Inferior parietal cortex (tissue), 1 donor: ENCODE data around the gene RNF215.

Experiments used
- DNase-seq: peaks from one replicate; pipeline ENCODE4 v3.0.0-alpha.2; 2016; ENCODE audit errors: extremely low spot score

RNF215 gene

DNA sequence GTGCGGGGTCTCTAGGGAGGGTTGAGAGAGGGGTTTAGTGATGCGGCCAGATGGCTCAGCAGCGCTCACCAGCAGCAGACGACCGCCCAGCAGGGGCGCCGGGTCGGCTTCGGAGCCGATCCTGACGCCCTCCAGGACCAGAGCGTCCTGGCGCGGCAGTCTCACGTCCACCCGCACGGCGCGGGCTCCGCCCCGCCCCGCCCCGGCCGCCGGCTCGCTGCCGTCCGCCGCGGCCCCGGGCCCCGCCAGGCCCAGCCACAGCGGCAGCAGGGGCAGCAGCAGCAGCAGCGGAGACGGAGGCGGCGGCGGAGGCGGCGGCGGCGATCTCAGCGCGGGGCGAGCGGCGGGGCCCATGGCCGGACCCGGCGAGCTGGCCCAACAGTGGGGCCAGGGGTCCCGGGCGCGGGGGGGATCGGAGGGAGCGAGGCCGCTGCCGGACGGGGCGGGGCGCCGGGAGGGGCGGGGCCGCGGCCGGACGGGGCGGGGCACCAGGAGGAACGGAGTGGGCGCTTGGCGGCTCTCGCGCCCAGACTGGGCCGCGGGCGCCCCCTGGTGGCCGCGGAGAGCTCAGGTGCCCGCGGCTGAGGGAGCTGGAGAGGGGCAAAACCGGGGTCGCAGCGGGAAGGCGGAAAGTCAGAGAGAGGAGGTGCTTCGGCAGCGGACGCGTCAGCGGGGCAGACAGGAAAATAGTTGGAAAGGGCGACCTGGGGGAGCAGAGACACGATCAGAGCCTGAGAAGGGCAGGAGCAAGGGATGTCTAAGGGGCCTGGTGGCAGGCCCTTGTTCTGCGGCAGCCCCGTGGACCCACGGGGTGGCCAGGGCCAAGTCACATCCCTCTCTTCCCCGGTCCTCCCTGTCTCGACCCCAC lies at the start of gene RNF215:
Gene RNF215, minus strand, starts transcription at position 452 of the 868 bp plus-strand sequence. Its CDS starts 98 bp downstream, at position 354.
- DNase-seq, result peak; percentile 83

DNA sequence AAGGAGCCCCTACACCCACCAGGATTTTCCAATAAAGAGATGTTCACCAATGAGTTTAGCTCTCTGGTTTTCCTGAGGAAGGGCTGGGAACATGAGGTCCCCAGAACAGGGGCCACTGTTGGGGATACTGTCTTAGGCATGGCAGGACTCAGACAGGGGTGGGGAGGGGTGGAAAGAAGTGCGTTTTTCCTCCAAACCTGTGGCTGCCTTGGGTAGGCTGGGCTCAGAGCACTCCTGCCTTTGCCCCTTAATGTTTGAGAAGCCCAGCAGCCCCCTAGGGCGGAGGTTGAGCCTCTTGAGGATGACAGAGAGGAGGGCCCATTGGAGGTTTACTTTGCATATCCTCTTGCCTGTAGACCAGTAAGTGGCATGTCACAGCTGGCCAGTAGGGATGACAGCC lies 49.0 kb upstream of the RNF215 start:
- no peak for DNase-seq

- no peak for DNase-seq
Measured at GRCh38 chr22:30435674-30436126, 48.5 kb upstream of the RNF215 start.

- no peak for DNase-seq
Measured at GRCh38 chr22:30434843-30435242, 47.6 kb upstream of the RNF215 start.

DNA sequence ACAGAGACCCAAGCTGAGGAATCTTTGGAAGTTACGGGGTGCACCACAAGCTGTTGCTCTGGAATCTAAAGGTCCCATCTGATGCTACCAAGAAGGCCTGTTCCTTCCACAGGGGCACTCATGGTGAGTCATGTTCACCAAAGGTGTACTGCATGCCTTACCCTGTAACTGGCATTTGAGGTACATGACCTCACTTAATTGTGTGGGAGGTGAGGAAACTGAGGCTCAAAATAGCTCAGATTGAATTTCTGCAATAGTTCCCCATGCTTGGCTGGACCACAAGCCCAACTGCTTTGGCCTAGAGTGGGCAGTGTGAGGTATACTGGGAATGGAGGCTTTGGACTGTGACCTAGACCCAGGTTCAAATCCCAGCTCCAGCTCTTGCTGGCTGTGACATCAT lies 46.6 kb upstream of the RNF215 start:
- DNase-seq, result no peak

- no peak for DNase-seq
Measured at GRCh38 chr22:30433227-30433626, 46.0 kb upstream of the RNF215 start.

DNA sequence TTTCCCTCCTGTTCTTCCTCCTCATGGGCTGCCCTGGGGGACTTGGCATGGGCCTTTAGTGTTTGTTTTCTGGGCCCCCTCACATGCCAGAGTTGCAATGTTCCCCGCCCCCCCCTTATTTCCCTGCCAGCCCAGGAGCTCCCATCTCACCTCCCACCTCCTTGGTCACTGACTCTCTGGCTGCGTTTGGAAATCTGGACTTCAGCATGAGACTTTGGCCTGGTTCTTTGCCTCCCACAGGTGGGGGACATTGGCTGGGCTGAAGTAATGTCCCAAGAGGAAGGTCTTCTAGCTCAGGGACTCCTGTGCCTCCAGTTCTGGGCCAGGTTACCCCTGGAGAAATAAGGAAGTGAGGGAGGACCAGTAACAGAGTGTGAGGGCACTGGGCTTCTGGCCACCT lies 45.3 kb upstream of the RNF215 start:
- DNase-seq, result no peak

DNA sequence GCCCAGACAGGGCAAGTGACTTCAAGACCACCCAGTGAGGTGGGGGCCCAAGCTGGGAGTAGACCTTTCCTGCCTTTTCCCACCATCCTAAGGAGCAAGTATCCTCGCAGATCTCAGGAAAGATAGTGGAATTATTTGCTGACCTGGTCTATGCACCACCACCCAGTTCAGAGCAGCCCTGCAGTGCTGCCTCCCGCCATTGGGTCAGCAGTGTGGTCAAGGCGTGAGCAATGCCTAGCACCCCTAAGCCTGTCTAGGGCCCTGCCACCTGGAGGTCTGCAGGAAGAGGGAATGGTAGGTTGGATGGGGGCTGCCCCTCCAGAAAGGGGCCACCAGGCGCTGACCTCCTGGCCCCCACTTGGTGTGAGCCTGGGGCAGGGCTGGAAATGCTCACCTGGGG lies 44.9 kb upstream of the RNF215 start:
- no peak for DNase-seq

DNA sequence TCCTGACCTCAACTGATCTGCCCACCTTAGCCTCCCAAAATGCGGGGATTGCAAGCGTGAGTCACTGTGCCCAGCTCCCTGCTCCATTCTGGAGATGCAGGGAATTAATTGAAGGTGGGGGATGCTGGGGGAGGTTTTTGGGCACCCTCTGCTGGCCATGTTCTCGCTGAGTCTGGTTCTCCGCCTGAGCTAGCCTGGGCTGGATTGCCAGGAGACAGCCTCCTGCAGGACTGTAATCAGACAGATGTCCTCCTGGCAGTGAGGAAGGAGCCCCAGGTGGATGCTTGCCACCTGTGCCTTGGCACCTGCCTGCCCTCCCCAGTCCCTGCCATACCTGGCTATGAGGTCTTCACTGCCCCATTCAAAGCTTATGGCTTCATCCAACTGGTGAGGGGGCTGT lies 43.7 kb upstream of the RNF215 start:
- no peak for DNase-seq

DNA sequence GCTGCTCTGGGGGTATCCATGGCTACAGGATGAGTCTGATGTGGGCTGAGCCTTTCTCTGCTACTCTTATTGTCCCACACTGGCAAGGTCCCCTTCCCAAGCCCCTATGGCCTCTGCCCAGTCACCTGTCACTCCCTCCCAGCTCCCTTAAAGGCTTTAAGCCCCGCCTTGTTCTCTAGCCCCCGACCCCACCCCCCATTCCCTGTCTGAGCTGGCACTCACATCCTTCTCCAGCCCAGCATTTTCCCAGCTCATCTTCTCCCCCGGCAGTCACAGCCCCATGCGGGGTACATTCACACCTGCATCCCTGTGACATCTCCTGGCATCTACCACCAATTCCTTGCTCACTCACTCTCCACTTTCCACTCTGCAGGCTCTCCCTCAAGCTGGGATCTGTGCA lies 42.7 kb upstream of the RNF215 start:
- DNase-seq, result no peak

- no peak for DNase-seq
Measured at GRCh38 chr22:30427871-30428270, 40.7 kb upstream of the RNF215 start.

- DNase-seq, result peak; percentile 73
Measured at GRCh38 chr22:30426388-30427353, 39.5 kb upstream of the RNF215 start.

DNA sequence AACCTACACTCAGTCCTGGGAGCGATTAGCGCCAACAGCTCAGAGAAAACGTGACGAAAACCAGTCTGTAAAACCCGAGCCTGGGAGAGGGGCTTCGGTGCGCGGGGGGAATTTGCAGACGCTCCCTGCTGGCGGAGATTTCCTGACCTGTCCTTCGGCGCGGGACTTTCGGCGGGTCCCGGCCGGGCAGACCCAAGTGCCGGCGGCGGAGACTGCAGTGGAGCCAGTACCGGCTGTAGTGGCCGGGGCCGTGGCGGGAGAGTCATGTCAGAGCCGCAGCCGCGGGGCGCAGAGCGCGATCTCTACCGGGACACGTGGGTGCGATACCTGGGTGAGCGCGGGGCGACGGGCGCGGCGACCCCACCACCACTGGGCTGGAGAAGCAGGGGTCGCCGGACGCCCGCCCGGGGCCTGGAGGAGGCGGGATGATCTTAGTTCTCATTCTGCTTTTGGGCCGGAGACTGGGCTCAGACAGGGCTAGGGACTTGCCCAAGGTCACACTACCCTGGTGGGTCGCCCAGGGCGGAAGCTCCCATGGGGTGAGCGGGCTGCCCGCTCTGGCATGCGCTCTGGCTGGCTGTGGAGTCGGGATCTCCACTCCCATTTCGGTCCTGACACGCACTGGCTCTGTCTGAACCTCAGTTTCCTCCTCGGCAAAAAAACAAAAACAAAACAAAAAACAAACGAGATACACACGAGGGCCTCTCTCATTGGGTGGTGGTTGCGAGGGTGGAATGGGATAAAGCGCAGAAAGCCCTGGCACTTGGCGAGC lies 38.6 kb upstream of the RNF215 start, which contains the start of gene MTFP1:
Gene MTFP1, plus strand, starts transcription at position 153 of the 772 bp plus-strand sequence. Its CDS starts 112 bp downstream, at position 265.
- DNase-seq, result peak; percentile 28

- no peak for DNase-seq
Measured at GRCh38 chr22:30425327-30425615, 38.1 kb upstream of the RNF215 start.

- peak; percentile 65 for DNase-seq
Measured at GRCh38 chr22:30424534-30425326, 37.5 kb upstream of the RNF215 start.

GRCh38 chr22:30423959-30424533 lies 36.8 kb upstream of the RNF215 start:
- peak; percentile 100 for DNase-seq

GRCh38 chr22:30423301-30423958 lies 36.2 kb upstream of the RNF215 start:
- no peak for DNase-seq

DNA sequence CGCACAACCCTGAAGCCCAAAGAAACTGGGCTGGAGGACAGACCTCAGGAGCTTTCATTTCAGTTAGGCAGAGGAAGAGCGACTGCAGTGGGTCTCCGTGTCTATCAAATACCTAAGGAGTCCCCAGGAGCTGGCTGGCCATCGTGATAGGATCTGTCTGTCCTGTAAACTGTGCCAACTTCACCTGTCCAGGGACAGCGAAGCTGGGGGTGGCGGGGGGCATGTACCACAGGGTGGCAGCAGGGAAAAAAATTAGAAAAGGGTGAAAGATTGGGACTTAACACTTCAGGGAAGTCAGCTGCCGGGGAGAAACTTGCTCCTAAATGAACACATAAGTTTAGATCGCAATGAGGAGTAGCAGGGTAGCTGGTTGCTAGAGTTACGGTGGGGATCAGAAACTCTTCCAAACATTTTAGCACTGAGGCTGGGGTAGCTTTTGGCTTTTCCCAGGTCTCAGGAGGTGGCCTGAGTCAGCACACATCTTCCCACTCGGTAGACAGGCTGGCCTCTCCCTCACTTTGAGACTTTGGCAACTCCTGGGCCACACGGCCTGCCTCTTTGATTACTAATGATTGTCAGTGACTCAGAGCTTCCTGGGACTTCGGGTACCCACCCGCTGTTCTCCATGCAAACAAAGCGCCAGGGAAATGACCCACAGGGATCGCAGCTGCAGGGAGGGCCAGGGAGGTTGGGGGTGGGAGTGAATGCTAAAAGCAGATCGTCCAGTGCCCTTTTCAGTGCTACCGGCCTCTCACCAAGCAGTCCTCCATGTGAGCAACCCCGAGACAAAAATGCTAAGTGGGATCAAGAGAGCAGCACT lies 35.5 kb upstream of the RNF215 start:
- DNase-seq, result peak; percentile 44
